HepG2 (cell line): Measurements from ENCODE around the gene ZNF281.
A peak's percentile ranks its signal among the peaks of the same experiment; 100 is the strongest.

Source experiments
- CTCF ChIP-seq: sonication (generic); formaldehyde crosslinking; IDR thresholded peaks from 2 replicates; pipeline ENCODE4 v1.5.0; 2020; ENCODE audit warnings: mild to moderate bottlenecking, missing genetic modification reagents, moderate library complexity
- JUNB ChIP-seq: sonication (generic); formaldehyde crosslinking; IDR thresholded peaks from 2 replicates; pipeline ENCODE4 v1.8.0; 2022; ENCODE audit warnings: missing genetic modification reagents, mild to moderate bottlenecking, borderline replicate concordance
- SRF ChIP-seq: IDR thresholded peaks from 2 replicates; pipeline ENCODE4 v1.6.1; 2011; ENCODE audit warnings: mild to moderate bottlenecking, low read depth, low read length, moderate library complexity
- USF2 ChIP-seq, 2 experiments: sonication (generic) in 1 of 2; formaldehyde crosslinking in 1 of 2; IDR thresholded peaks; 2 replicates each; pipeline versions ENCODE4 v1.5.1 to v1.6.1; 2011 to 2020; ENCODE audit warnings: borderline replicate concordance in 1 of 2, low read depth in 1 of 2, low read length in 1 of 2, mild to moderate bottlenecking in 1 of 2, missing genetic modification reagents in 1 of 2, moderate library complexity in 1 of 2
- ZBTB43 ChIP-seq: sonication (generic); formaldehyde crosslinking; conservative IDR thresholded peaks from 2 replicates; pipeline ENCODE4 v1.4.0; 2020; ENCODE audit warnings: missing genetic modification reagents
- ZNF138 ChIP-seq: sonication (generic); formaldehyde crosslinking; IDR thresholded peaks from 2 replicates; pipeline ENCODE4 v1.5.0; 2020; ENCODE audit warnings: mild to moderate bottlenecking, low read depth, missing genetic modification reagents
- ZNF383 ChIP-seq: sonication (generic); formaldehyde crosslinking; IDR thresholded peaks from 2 replicates; pipeline ENCODE4 v1.4.0; 2020; ENCODE audit warnings: missing genetic modification reagents, mild to moderate bottlenecking, borderline replicate concordance

- TF ChIP-seq SRF (peak; percentile 65), CTCF (CRISPR knock-in tag) (no peak), USF2 (IDR thresholded peaks at IDR 0.05; ENCODE audit: low read depth, low read length) (no peak), USF2 (CRISPR knock-in tag; IDR thresholded peaks at IDR 0.05; ENCODE audit: borderline replicate concordance) (no peak), ZBTB43 (no peak), ZNF138 (CRISPR knock-in tag) (no peak), ZNF383 (CRISPR knock-in tag) (no peak), JUNB (CRISPR knock-in tag) (no peak)
These were observed 30.4 kb downstream of the ZNF281 start for GRCh38 chr1:200379432-200379757.
